CD4-positive, alpha-beta T cell treated with Interleukin-6 for 4 hours (primary cell): Measurements from ENCODE around the gene RASGRP4.
A peak's percentile ranks its signal among the peaks of the same experiment; 100 is the strongest.
"Not testable (repeated sequence)": the region's sequence is repeated elsewhere in the genome, so short reads cannot be mapped to it uniquely, and the experiment has no call there.

ENCODE experiments used
- DNase-seq: peaks from one replicate; pipeline ENCODE4 v3.0.0-alpha.2; 2020; ENCODE audit warnings: mixed read lengths

RASGRP4 gene

GRCh38 chr19:38367041-38367440, 59.0 kb downstream of the RASGRP4 start:
- no peak for DNase-seq

- not testable (repeated sequence) for DNase-seq
Observed at GRCh38 chr19:38362946-38363688, 62.9 kb downstream of the RASGRP4 start.

- peak; percentile 82 for DNase-seq
Observed at GRCh38 chr19:38362076-38362945, 63.7 kb downstream of the RASGRP4 start.

GRCh38 chr19:38361633-38362075, 64.4 kb downstream of the RASGRP4 start:
- peak; percentile 82 for DNase-seq

- no peak for DNase-seq
Observed at GRCh38 chr19:38360839-38361631, 65.0 kb downstream of the RASGRP4 start.

- DNase-seq, result no peak
Observed at GRCh38 chr19:38360351-38360750, 65.7 kb downstream of the RASGRP4 start.

GRCh38 chr19:38359242-38360021, 66.6 kb downstream of the RASGRP4 start:
- no peak for DNase-seq
